Measurements from ENCODE around the gene TMTC1. TPM values are rescaled to one million over a fixed set of nuclear protein-coding genes. Genes with fewer than 3 reads are reported as not detected.

The TMTC1 gene
- total and polyA plus RNA-seq, 4 donors, result 3.0 to 33.6 (median 6.0) TPM

GRCh38 chr12:29726321-29726692, 57.4 kb downstream of the TMTC1 start:
- Histone ChIP-seq H3K4me1 (ENCODE audit: control insufficient read depth in 5 of 5, insufficient read depth in 5 of 5, low read length in 5 of 5) (peaks cover 0 to 11% (median 5%) of the 10 kb centered on the region in 5 donors), H3K9ac (ENCODE audit: insufficient read depth in 1 of 2, low read length in 2 of 2) (no peak overlapping the region), H3K36me3 (ENCODE audit: control insufficient read depth in 4 of 4, insufficient read depth in 4 of 4, low read length in 4 of 4) (no peaks in the 10 kb centered on the region), H3K27me3 (ENCODE audit: control insufficient read depth in 3 of 3, insufficient read depth in 3 of 3, low read length in 2 of 3) (no peaks in the 10 kb centered on the region), H3K9me3 (ENCODE audit: control insufficient read depth in 4 of 4, insufficient read depth in 3 of 4, low read length in 3 of 4) (no peaks in the 10 kb centered on the region), H3K27ac (ENCODE audit: low read depth in 1 of 2, low read length in 1 of 2) (peak overlapping the region in 1 of 2 donors; percentile 86), H3K4me3 (no peak overlapping the region)
- ATAC-seq (ENCODE audit: insufficient read depth, low FRiP score), result no peak
- peak in 2 of 3 donors; percentile 21 to 58 for DNase-seq
- no peak for TF ChIP-seq CTCF (IDR thresholded peaks at IDR 0.05; ENCODE audit: control extremely low read depth, extremely low read depth)
- WGBS, 2 donors, result 33 to 59% methylated on average over 3 of the region's 3 CpGs

- no peak overlapping the region for H3K4me3 ChIP-seq
- peaks cover 0 to 11% (median 5%) of the 10 kb centered on the region in 5 donors for H3K4me1 ChIP-seq (ENCODE audit: control insufficient read depth in 5 of 5, insufficient read depth in 5 of 5, low read length in 5 of 5)
- peak in 1 of 3 donors; percentile 13 for DNase-seq
- H3K9me3 ChIP-seq (ENCODE audit: control insufficient read depth in 4 of 4, insufficient read depth in 3 of 4, low read length in 3 of 4), result no peaks in the 10 kb centered on the region
- peak overlapping the region in 1 of 2 donors; percentile 86 for H3K27ac ChIP-seq (ENCODE audit: low read depth in 1 of 2, low read length in 1 of 2)
- TF ChIP-seq CTCF (IDR thresholded peaks at IDR 0.05; ENCODE audit: control extremely low read depth, extremely low read depth), result no peak
- ATAC-seq (ENCODE audit: insufficient read depth, low FRiP score), result no peak
- WGBS, 2 donors, result 52 to 58% methylated on average over 6 of the region's 6 CpGs
- no peaks in the 10 kb centered on the region for H3K27me3 ChIP-seq (ENCODE audit: control insufficient read depth in 3 of 3, insufficient read depth in 3 of 3, low read length in 2 of 3)
- H3K36me3 ChIP-seq (ENCODE audit: control insufficient read depth in 4 of 4, insufficient read depth in 4 of 4, low read length in 4 of 4), result no peaks in the 10 kb centered on the region
- H3K9ac ChIP-seq (ENCODE audit: insufficient read depth in 1 of 2, low read length in 2 of 2), result no peak overlapping the region
These were observed 58.0 kb downstream of the TMTC1 start for GRCh38 chr12:29725587-29726320.

- Histone ChIP-seq H3K9me3 (ENCODE audit: control insufficient read depth in 4 of 4, insufficient read depth in 3 of 4, low read length in 3 of 4) (no peaks in the 10 kb centered on the region), H3K27ac (ENCODE audit: low read depth in 1 of 2, low read length in 1 of 2) (no peak overlapping the region), H3K36me3 (ENCODE audit: control insufficient read depth in 4 of 4, insufficient read depth in 4 of 4, low read length in 4 of 4) (peaks cover 0 to 5% (median 0%) of the 10 kb centered on the region in 4 donors), H3K4me1 (ENCODE audit: control insufficient read depth in 5 of 5, insufficient read depth in 5 of 5, low read length in 5 of 5) (peaks cover 0 to 13% (median 5%) of the 10 kb centered on the region in 5 donors), H3K27me3 (ENCODE audit: control insufficient read depth in 3 of 3, insufficient read depth in 3 of 3, low read length in 2 of 3) (no peaks in the 10 kb centered on the region), H3K9ac (ENCODE audit: insufficient read depth in 1 of 2, low read length in 2 of 2) (no peak overlapping the region), H3K4me3 (no peak overlapping the region)
- ATAC-seq (ENCODE audit: insufficient read depth, low FRiP score), result no peak
- DNase-seq, result no peak
- WGBS, 2 donors, result 95 to 98% methylated on average over 2 of the region's 2 CpGs
- no peak for TF ChIP-seq CTCF (IDR thresholded peaks at IDR 0.05; ENCODE audit: control extremely low read depth, extremely low read depth)
These were observed 61.6 kb downstream of the TMTC1 start for GRCh38 chr12:29722164-29722563.
